Left lung (tissue), 10 donors: ENCODE measurements around the gene PTPRN2. TPM values are rescaled to one million over a fixed set of nuclear protein-coding genes. Genes with fewer than 3 reads are reported as not detected.

Experiments
- ATAC-seq: fragments of 200-7000 bp; cut with Tn5 transposase; one replicate; pipeline ENCODE4 v1.9.1; 2020; ENCODE audit warnings: moderate library complexity
- DNase-seq, 4 donors: peaks; one replicate each; pipeline ENCODE4 v3.0.0-alpha.2; 2013 to 2020
- H3K27ac ChIP-seq, 2 donors: fragments of 200-600 bp; sonication (generic) in 1 of 2; one replicate each; pipeline versions ENCODE4 v1.5.0 to v1.8.0; 2020 to 2021
- H3K27me3 ChIP-seq, 2 donors: fragments of 200-600 bp; sonication (generic) in 1 of 2; one replicate each; pipeline versions ENCODE4 v1.5.0 to v1.8.0; 2020 to 2021
- H3K36me3 ChIP-seq, 2 donors: fragments of 200-600 bp; sonication (generic) in 1 of 2; one replicate each; pipeline versions ENCODE4 v1.5.0 to v1.8.0; 2020 to 2021
- H3K4me1 ChIP-seq, 2 donors: fragments of 200-600 bp; one replicate each; pipeline ENCODE4 v1.8.0; 2021
- H3K4me3 ChIP-seq, 2 donors: fragments of 200-600 bp; sonication (generic) in 1 of 2; one replicate each; pipeline versions ENCODE4 v1.5.0 to v1.8.0; 2020 to 2021; ENCODE audit warnings: mild to moderate bottlenecking in 1 of 2
- H3K9me3 ChIP-seq, 2 donors: fragments of 200-600 bp; sonication (generic) in 1 of 2; one replicate each; pipeline versions ENCODE4 v1.5.0 to v1.8.0; 2020 to 2021
- CTCF ChIP-seq, 2 donors: fragments of 200-600 bp; sonication (generic) in 1 of 2; IDR thresholded peaks; one replicate each; pipeline versions ENCODE4 v1.5.0 to v1.8.0; 2021; ENCODE audit warnings: antibody characterized with exemption in 2 of 2
- intact Hi-C, 2 donors: fragments of 100-400 bp; cut with DNase I; formaldehyde crosslinking; loops; one replicate each; pipeline versions ENCODE4 v1.11.2 to v1.14.2; 2022
- polyA plus RNA-seq, 6 donors: library from polyadenylated mRNA; unstranded; fragments of 120-200 nt; gene quantifications; one replicate each; pipeline ENCODE4 v1.2.1, GENCODE V29; 2013; ENCODE audit not compliant: insufficient read length in 6 of 6
- total RNA-seq, 2 donors: library from RNA; stranded (reverse); fragmentation: NEBNext Ultra II Directional; extraction: Animal tissue kit (Norgen Biotek cat#: 25700); gene quantifications; one replicate each; pipeline ENCODE4 v1.2.1, GENCODE V29; 2021
- donor health status: DM: no; HTN: yes; CAD: no.
- donor health status: DM: no; HTN: no; CAD: no.

Gene PTPRN2
- total and polyA plus RNA-seq, 8 donors: 4.0 to 7.8 (median 6.8) TPM

DNA sequence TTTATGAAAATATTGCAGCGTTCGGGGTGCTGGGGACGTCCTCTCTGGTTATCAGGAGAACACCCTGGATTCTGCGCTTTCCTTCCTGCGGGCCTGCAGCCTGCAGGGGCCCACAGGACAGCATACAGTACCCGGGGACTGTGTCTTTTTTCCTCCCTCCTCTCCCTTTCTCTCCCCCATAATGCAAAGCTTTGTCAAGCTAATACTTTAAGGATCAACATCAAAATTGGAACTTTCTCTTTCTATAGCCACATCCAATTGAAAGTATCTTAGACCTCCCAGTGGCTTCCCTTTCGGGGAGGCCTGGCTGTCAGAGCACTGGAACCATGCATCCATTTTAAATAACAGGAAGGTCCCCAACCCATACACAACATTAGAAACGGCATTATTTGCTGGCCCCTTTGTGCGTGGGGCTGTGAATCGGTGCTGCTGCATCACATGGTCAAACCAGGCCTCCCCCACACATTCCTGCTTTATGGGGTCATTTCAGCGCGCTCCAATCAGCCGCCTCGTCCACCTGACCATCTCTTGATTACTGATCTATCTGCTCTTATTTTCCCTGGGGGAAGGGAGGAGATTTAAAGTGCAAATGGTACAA lies 745.8 kb downstream of the PTPRN2 start:
- Histone ChIP-seq H3K9me3 (no peaks in the 10 kb centered on the region), H3K27me3 (peaks cover 0 to 22% of the 10 kb centered on the region in 2 donors), H3K36me3 (no peaks in the 10 kb centered on the region), H3K4me1 (no peaks in the 10 kb centered on the region), H3K4me3 (no peak overlapping the region), H3K27ac (no peak overlapping the region)
- intact Hi-C loops: no loop called here
- TF ChIP-seq CTCF (IDR thresholded peaks at IDR 0.05): no peak
- DNase-seq (peak in 1 of 4 donors; percentile 20), ATAC-seq (no peak)

DNA sequence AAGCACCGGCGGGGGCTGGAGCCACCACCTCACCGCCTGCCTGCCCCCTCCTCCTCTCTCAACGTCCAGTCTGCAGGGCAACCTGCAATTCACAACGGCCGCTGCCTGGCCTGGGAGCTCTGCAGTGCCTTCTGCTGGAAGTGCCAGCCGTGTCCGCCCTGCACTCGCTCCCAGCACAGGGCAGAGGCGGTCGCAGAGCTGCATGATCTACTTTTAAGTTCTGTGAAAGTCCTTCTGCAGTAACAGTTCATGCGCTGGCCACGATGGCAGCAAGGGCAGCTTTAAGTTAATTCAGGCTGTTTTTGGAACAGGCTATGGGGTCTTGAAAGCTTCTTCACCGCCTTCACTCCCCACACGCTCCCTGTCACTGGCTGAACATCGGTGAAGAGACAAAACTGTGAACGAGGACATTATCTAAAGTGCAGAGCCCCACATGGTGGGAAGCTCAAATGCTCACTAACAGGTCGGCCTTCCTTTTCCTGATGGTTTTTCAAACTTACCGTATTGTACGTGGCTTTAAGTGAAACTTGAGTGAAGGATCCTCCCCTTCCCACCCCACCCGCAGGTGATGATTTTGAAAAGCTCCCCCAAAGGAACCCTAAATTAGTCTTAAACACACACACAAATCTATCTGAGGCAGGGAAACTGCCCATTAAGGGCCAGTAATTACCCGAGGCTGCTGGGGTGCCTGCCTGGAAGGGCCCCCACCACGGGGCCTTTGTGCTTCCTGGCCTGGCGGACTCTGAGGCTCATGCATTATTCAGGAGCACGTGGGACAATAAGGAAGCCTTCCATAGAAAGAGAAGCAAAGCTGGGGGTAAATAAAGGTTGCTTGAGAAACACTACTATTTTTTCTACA lies 746.5 kb downstream of the PTPRN2 start:
- TF ChIP-seq CTCF (IDR thresholded peaks at IDR 0.05): no peak
- Histone ChIP-seq H3K27ac (no peak overlapping the region), H3K9me3 (no peaks in the 10 kb centered on the region), H3K4me3 (no peak overlapping the region), H3K27me3 (peaks cover 0 to 22% of the 10 kb centered on the region in 2 donors), H3K4me1 (no peaks in the 10 kb centered on the region), H3K36me3 (no peaks in the 10 kb centered on the region)
- ATAC-seq (no peak), DNase-seq (peak in 1 of 4 donors; percentile 30)
- intact Hi-C loops: no loop called here

DNA sequence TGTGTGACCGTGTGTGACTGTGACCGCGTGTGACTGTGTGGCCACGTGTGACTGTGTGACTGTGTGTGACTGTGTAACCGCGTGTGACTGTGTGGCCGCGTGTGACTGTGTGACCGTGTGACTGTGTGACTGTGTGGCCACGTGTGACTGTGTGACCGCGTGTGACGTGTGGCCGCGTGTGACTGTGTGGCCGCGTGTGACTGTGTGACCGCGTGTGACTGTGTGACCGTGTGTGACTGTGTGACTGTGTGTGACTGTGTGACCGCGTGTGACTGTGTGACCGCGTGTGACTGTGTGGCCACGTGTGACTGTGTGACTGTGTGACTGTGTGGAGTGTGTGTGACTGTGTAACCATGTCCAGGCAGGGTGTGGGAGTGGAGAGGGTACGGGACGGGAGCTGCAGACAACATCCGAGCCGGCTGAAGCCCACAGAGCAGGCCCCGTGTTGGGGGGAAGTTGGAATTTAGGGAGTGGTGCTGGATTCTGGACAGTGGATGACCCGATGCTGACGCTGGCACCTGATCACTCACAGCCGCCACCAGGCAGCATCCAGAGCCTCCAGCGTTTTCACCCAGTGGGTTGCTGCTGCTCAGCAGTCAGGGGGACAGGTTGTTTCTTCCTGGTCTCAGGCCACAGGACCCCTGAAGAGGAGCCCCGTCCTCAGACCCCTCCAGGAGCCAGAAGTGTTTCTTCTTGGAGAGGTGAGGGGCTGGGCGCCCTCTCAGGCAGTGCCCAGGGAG lies 747.3 kb downstream of the PTPRN2 start:
- ATAC-seq (no peak), DNase-seq (peak in 1 of 4 donors; percentile 63)
- no peaks in the 10 kb centered on the region for H3K4me1 ChIP-seq
- no peak for TF ChIP-seq CTCF (IDR thresholded peaks at IDR 0.05)
- H3K27me3 ChIP-seq: peaks cover 0 to 20% of the 10 kb centered on the region in 2 donors
- no peaks in the 10 kb centered on the region for H3K9me3 ChIP-seq
- intact Hi-C loops: no loop called here
- H3K36me3 ChIP-seq: no peaks in the 10 kb centered on the region
- no peak overlapping the region for H3K4me3 ChIP-seq
- no peak overlapping the region for H3K27ac ChIP-seq

DNA sequence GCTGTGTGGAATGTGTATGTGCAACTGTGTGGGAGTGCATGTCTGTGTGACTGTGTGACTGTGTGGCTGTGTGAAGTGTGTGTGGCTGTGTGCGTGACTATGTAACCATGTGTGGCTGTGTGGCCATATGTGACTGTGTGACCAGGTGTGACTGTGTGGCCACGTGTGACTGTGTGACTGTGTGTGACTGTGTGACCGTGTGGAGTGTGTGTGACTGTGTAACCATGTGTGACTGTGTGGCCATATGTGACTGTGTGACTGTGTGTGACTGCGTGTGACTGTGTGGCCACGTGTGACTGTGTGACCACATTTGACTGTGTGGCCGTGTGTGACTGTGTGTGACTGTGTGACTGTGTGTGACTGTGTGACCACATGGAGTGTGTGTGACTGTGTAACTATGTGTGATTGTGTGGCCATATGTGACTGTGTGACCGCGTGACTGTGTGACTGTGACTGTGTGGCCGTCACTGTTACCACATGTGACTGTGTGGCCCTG lies 747.9 kb downstream of the PTPRN2 start:
- no peak for TF ChIP-seq CTCF (IDR thresholded peaks at IDR 0.05)
- DNase-seq (no peak), ATAC-seq (no peak)
- no peaks in the 10 kb centered on the region for H3K9me3 ChIP-seq
- H3K36me3 ChIP-seq: no peaks in the 10 kb centered on the region
- intact Hi-C loops: no loop called here
- no peak overlapping the region for H3K27ac ChIP-seq
- no peak overlapping the region for H3K4me3 ChIP-seq
- H3K27me3 ChIP-seq: peaks cover 0 to 15% of the 10 kb centered on the region in 2 donors
- no peaks in the 10 kb centered on the region for H3K4me1 ChIP-seq

DNA sequence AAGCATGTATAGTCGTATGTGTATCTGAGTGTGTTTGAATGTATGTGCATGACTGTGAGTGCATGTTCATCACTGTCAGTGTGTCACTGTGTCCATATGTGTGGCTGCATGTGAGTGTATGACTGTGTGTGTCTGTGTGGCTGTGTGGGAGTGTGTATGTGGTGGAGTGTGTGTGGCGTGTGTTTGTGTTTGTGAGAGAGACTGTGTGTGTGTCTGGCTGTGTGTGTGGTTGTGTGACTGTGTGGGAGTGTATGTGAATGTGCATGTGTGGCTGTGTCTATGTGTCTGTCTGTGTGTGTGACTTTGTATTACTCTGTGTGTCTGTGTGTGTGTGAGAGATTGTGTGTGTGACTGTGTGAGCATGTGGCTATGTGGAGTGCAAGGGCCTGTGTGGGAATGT lies 748.4 kb downstream of the PTPRN2 start:
- TF ChIP-seq CTCF (IDR thresholded peaks at IDR 0.05): no peak
- no peaks in the 10 kb centered on the region for H3K9me3 ChIP-seq
- H3K27me3 ChIP-seq: peaks cover 0 to 10% of the 10 kb centered on the region in 2 donors
- H3K4me3 ChIP-seq: no peak overlapping the region
- no peaks in the 10 kb centered on the region for H3K36me3 ChIP-seq
- no peak for ATAC-seq
- H3K4me1 ChIP-seq: no peaks in the 10 kb centered on the region
- DNase-seq: no peak
- no peak overlapping the region for H3K27ac ChIP-seq
- intact Hi-C loops: no loop called here
